HepG2 (cell line): ENCODE data around the gene GADD45G. TPM values are rescaled to one million over a fixed set of nuclear protein-coding genes. Genes with fewer than 3 reads are reported as not detected.

Experiments
- ATAC-seq: fragments of 200-7000 bp; cut with Tn5 transposase; 3 replicates; pipeline ENCODE4 v1.9.1; 2020; ENCODE audit warnings: mild to moderate bottlenecking, moderate library complexity
- BruUV-seq: library from RNA; stranded (reverse); fragments of 400-500 nt; replicated peaks from 2 replicates; lab custom pipeline; 2021; lab: Mats Ljungman, UMichigan
- CTCF ChIA-PET: fragments of 300-600 bp; formaldehyde crosslinking; extraction: SDS; loops from one replicate; lab custom pipeline; 2021; ENCODE audit warnings: low total read pairs, inconsistent platforms, low intra/inter-chr PET ratio; lab: Yijun Ruan, JAX
- POLR2A ChIA-PET: fragments of 350-600 bp; sonication (Branson Sonifier 250); formaldehyde crosslinking; loops from one replicate; lab custom pipeline; 2020; ENCODE audit warnings: antibody characterized with exemption, inconsistent platforms; lab: Yijun Ruan, JAX
- DNase-seq: peaks from one replicate; pipeline ENCODE4 v3.0.0-alpha.2; 2015; ENCODE audit warnings: low spot score
- FAIRE-seq: peaks from 3 replicates; lab custom pipeline; 2011; peaks lifted over from hg19 to GRCh38; lab: Jason Lieb, UNC
- H2AFZ ChIP-seq: one replicate; pipeline ENCODE4 v1.6.1; 2011; ENCODE audit warnings: low read length, inconsistent platforms
- H3K27ac ChIP-seq: fragments of 300-600 bp; 3 replicates; pipeline ENCODE4 v1.8.0; 2011; ENCODE audit warnings: mixed run types, mild to moderate bottlenecking, mixed read lengths, low read length, inconsistent platforms; ENCODE audit not compliant: insufficient read depth; ENCODE audit errors: extremely low read length
- H3K27me3 ChIP-seq, 2 experiments: fragments of 200-600 bp in 1 of 2; 2 replicates in 1 of 2; 3 replicates in 1 of 2; pipeline versions ENCODE4 v1.6.0 to v1.8.0; 2011; ENCODE audit warnings: low read length in 2 of 2, mild to moderate bottlenecking in 2 of 2, moderate library complexity in 2 of 2, inconsistent platforms in 1 of 2; ENCODE audit not compliant: insufficient read depth in 2 of 2, control insufficient read depth in 1 of 2
- H3K36me3 ChIP-seq, 2 experiments: fragments of 200-600 bp in 1 of 2; replicated peaks in 1 of 2; 2 replicates in 1 of 2; 3 replicates in 1 of 2; pipeline versions ENCODE4 v1.5.1 to v1.8.0; 2011; ENCODE audit warnings: low read length in 2 of 2, inconsistent platforms in 1 of 2; ENCODE audit not compliant: insufficient read depth in 2 of 2, control insufficient read depth in 1 of 2
- H3K4me1 ChIP-seq: 2 replicates; pipeline ENCODE4 v1.5.1; 2012; ENCODE audit warnings: low read length, inconsistent platforms; ENCODE audit not compliant: insufficient read depth
- H3K4me2 ChIP-seq: 2 replicates; pipeline ENCODE4 v1.6.0; 2011; ENCODE audit warnings: low read depth, low read length, inconsistent platforms
- H3K4me3 ChIP-seq, 3 experiments: fragments of 200-600 bp in 1 of 3; sonication (generic), shearing (Covaris generic) in 1 of 3; replicated peaks in 1 of 3; 2 replicates each; pipeline ENCODE4 v1.5.1; 2011 to 2016; ENCODE audit warnings: low read length in 3 of 3, inconsistent platforms in 2 of 3, low read depth in 2 of 3, mild to moderate bottlenecking in 2 of 3, control low read depth in 1 of 3, mixed read lengths in 1 of 3; ENCODE audit not compliant: insufficient read depth in 1 of 3
- H3K79me2 ChIP-seq: one replicate; pipeline ENCODE4 v1.6.1; 2011; ENCODE audit warnings: low read length, inconsistent platforms; ENCODE audit not compliant: insufficient read depth
- H3K9ac ChIP-seq: 2 replicates; pipeline ENCODE4 v1.6.0; 2011; ENCODE audit warnings: mild to moderate bottlenecking, low read depth, low read length, inconsistent platforms; ENCODE audit not compliant: insufficient read depth
- H3K9me3 ChIP-seq: 2 replicates; pipeline ENCODE4 v1.5.1; 2012; ENCODE audit warnings: mild to moderate bottlenecking, low read length
- H4K20me1 ChIP-seq: 2 replicates; pipeline ENCODE4 v1.6.0; 2011; ENCODE audit warnings: inconsistent platforms, mild to moderate bottlenecking, low read length, moderate library complexity; ENCODE audit not compliant: insufficient read depth
- AHR ChIP-seq: IDR thresholded peaks from 2 replicates; pipeline ENCODE4 v1.6.1; 2018; ENCODE audit warnings: missing genetic modification reagents, missing compliant biosample characterization
- CCAR2 ChIP-seq: fragments of 200-400 bp; formaldehyde crosslinking; optimal IDR thresholded peaks from 2 replicates; pipeline ENCODE3; 2018; ENCODE audit warnings: low read depth, mild to moderate bottlenecking, low read length, moderate library complexity
- DNMT1 ChIP-seq: sonication (generic); formaldehyde crosslinking; IDR thresholded peaks from 2 replicates; pipeline ENCODE4 v1.5.1; 2020; ENCODE audit warnings: mild to moderate bottlenecking, missing genetic modification reagents
- NFIC ChIP-seq: IDR thresholded peaks from 2 replicates; pipeline ENCODE4 v1.6.1; 2012; ENCODE audit warnings: mild to moderate bottlenecking, low read length, inconsistent platforms
- ONECUT2 ChIP-seq: sonication (generic); formaldehyde crosslinking; IDR thresholded peaks from 2 replicates; pipeline ENCODE4 v1.4.0; 2020; ENCODE audit warnings: missing genetic modification reagents
- RFX3 ChIP-seq: IDR thresholded peaks from 2 replicates; pipeline ENCODE4 v1.6.1; 2016; ENCODE audit warnings: missing biosample characterization, missing genetic modification reagents
- SIN3B ChIP-seq: fragments of 150-350 bp; IDR thresholded peaks from 2 replicates; pipeline ENCODE4 v1.6.1; 2014; ENCODE audit warnings: low read length
- SNAI1 ChIP-seq: sonication (generic); formaldehyde crosslinking; IDR thresholded peaks from 2 replicates; pipeline ENCODE4 v1.5.0; 2020; ENCODE audit warnings: mild to moderate bottlenecking, missing genetic modification reagents, borderline replicate concordance
- SP2 ChIP-seq: sonication (generic); formaldehyde crosslinking; IDR thresholded peaks from 2 replicates; pipeline ENCODE4 v1.5.1; 2020; ENCODE audit warnings: mild to moderate bottlenecking, missing genetic modification reagents
- ZNF20 ChIP-seq: sonication (generic); formaldehyde crosslinking; IDR thresholded peaks from 2 replicates; pipeline ENCODE4 v1.4.0; 2020; ENCODE audit warnings: mild to moderate bottlenecking, moderate library complexity, missing genetic modification reagents
- ZNF256 ChIP-seq: sonication (generic); formaldehyde crosslinking; conservative IDR thresholded peaks from 2 replicates; pipeline ENCODE4 v1.4.0; 2020; ENCODE audit warnings: missing genetic modification reagents
- ZNF33A ChIP-seq: sonication (generic); formaldehyde crosslinking; IDR thresholded peaks from 2 replicates; pipeline ENCODE4 v1.5.1; 2020; ENCODE audit warnings: missing genetic modification reagents, mild to moderate bottlenecking, moderate library complexity, borderline replicate concordance
- ZNF746 ChIP-seq: sonication (generic); formaldehyde crosslinking; IDR thresholded peaks from 2 replicates; pipeline ENCODE4 v1.8.0; 2022; ENCODE audit warnings: mild to moderate bottlenecking, missing genetic modification reagents
- ZNF766 ChIP-seq: sonication (generic); formaldehyde crosslinking; IDR thresholded peaks from 2 replicates; pipeline ENCODE4 v1.5.0; 2020; ENCODE audit warnings: missing genetic modification reagents, borderline replicate concordance
- WGBS: methylation state at CpG from one replicate; pipeline ENCODE4 v1.1.6; 2017; ENCODE audit warnings: low lambda C conversion rate; 5-methylcytosine and 5-hydroxymethylcytosine counted together
- in situ Hi-C: cut with HindIII; loops from 2 replicates; pipeline ENCODE4 v1.10.0; 2017; ENCODE audit warnings: low pct_unique_long_range_greater_than_20kb; ENCODE audit not compliant: extremely low pct_ligation_motif_present
- intact Hi-C: fragments of 100-400 bp; cut with micrococcal nuclease; formaldehyde crosslinking; loops from one replicate; pipeline ENCODE4 v1.10.0; 2022; ENCODE audit not compliant: unreplicated experiment
- polyA plus RNA-seq, 8 experiments: library from polyadenylated mRNA; depleted of rRNA in 3 of 8; stranded (reverse) in 7 of 8; unstranded in 1 of 8; fragments of >200 nt; fragmentation: Illumina TruSeq in 4 of 8; extraction: Trizol in 4 of 8; gene quantifications; 2 replicates each; pipeline versions ENCODE4 v1.2.1 to v1.2.3, GENCODE V29; 2011 to 2016; ENCODE audit warnings: low read depth in 4 of 8, missing spikeins in 1 of 8, mixed read lengths in 1 of 8; ENCODE audit not compliant: insufficient read depth in 1 of 8
- total RNA-seq, 5 experiments: library from RNA; depleted of rRNA; stranded (reverse); fragments of >200 nt; fragmentation: Illumina TruSeq; extraction: Trizol; gene quantifications; 2 replicates each; pipeline ENCODE4 v1.2.3, GENCODE V29; 2016; ENCODE audit warnings: low read depth in 1 of 5
- TF ChIP-seq, protein P1 (sequence below): sonication (generic); formaldehyde crosslinking; IDR thresholded peaks from 2 replicates; pipeline ENCODE4 v1.4.0; 2020; ENCODE audit warnings: missing genetic modification reagents
- TF ChIP-seq, protein P2 (sequence below): sonication (generic); formaldehyde crosslinking; IDR thresholded peaks from 2 replicates; pipeline ENCODE4 v1.9.0; 2022; ENCODE audit warnings: low read depth, missing genetic modification reagents

The GADD45G gene
- total and polyA plus RNA-seq, 2 of the 13 experiments (the other 11 are each of a cell fraction or from before 2014, with no cell fraction given) = not detected

DNA sequence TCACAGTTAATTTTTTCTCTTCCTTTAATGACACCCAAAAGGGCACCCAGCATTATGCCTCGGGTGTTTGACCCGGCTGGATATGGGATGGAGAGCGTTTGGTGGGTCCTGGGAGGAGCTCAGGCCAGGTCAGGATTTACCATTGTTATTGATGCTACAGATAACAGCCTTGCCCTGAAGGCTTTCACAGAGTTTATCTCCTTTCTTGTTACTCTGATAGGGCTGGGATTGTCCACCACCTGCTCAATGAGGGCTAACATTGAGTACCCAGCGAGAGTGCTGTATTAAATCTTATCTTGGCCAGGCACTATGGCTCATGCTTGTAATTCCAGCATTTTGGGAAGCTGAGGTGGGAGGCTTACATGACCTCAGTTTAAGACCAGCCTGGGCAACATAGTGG is 37.2 kb downstream of the GADD45G start:
- Histone ChIP-seq H3K4me1 (peaks cover 1% of the 10 kb centered on the region; the same call in 1 of the 2 replicates), H3K27me3 (peaks cover 3 to 21% of the 10 kb centered on the region in 2 experiments; a peak in 3 of 5 replicates), H3K9me3 (no peaks in the 10 kb centered on the region), H3K4me3 (no peak overlapping the region), H3K4me2 (no peak overlapping the region), H3K79me2 (no peaks in the 10 kb centered on the region), H4K20me1 (no peaks in the 10 kb centered on the region), H2AFZ (no peak overlapping the region), H3K27ac (no peak overlapping the region), H3K36me3 (no peaks in the 10 kb centered on the region), H3K9ac (no peak overlapping the region)
- TF ChIP-seq DNMT1 = no peak
- TF ChIP-seq AHR (CRISPR knock-in tag) = no peak
- TF ChIP-seq SNAI1 (CRISPR knock-in tag) = no peak
- no TSS peak for BruUV-seq
- 26% methylated on average over 4 of the region's 4 CpGs for WGBS
- in situ Hi-C loops = no loop called here
- no peak for ATAC-seq
- intact Hi-C loops = no loop called here
- FAIRE-seq = no peak
- DNase-seq = no peak
- POLR2A ChIA-PET = no interaction called here
- CTCF ChIA-PET = no interaction called here

DNA sequence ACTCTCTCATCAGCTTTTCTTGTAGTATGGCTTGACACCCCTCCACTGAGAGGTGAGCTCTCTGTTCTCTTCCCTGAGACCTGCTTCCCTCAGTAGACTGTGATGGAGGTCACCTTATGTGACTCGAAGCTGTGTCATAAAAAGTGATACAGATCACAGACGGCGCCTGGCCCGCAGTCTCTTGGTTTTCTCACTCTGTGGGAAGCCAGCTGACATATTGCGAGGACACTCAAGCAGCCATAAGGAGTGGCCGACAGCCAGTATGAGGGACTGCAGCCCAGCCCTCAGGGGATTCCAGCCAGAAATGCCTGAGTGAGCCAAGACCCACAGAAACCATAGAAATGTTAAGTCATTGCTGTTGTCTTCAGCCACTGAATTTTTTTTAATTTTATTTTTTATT is 38.0 kb downstream of the GADD45G start:
- peaks cover 9% of the 10 kb centered on the region for H3K4me1 ChIP-seq
- in situ Hi-C loops = no loop called here
- no peak for TF ChIP-seq SP2
- TF ChIP-seq SIN3B = no peak
- no peak for TF ChIP-seq CCAR2
- TF ChIP-seq RFX3 (CRISPR knock-in tag) = no peak
- no peak for TF ChIP-seq ONECUT2 (CRISPR knock-in tag)
- TF ChIP-seq ZNF256 = no peak
- TF ChIP-seq ZNF766 (CRISPR knock-in tag) = no peak
- no peak for TF ChIP-seq NFIC
- no peak for TF ChIP-seq SNAI1 (CRISPR knock-in tag)
- no peak for TF ChIP-seq ZNF33A (CRISPR knock-in tag)
- TF ChIP-seq, protein P1, sequence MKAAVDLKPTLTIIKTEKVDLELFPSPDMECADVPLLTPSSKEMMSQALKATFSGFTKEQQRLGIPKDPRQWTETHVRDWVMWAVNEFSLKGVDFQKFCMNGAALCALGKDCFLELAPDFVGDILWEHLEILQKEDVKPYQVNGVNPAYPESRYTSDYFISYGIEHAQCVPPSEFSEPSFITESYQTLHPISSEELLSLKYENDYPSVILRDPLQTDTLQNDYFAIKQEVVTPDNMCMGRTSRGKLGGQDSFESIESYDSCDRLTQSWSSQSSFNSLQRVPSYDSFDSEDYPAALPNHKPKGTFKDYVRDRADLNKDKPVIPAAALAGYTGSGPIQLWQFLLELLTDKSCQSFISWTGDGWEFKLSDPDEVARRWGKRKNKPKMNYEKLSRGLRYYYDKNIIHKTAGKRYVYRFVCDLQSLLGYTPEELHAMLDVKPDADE (CRISPR knock-in tag) = no peak
- TF ChIP-seq, protein P2, sequence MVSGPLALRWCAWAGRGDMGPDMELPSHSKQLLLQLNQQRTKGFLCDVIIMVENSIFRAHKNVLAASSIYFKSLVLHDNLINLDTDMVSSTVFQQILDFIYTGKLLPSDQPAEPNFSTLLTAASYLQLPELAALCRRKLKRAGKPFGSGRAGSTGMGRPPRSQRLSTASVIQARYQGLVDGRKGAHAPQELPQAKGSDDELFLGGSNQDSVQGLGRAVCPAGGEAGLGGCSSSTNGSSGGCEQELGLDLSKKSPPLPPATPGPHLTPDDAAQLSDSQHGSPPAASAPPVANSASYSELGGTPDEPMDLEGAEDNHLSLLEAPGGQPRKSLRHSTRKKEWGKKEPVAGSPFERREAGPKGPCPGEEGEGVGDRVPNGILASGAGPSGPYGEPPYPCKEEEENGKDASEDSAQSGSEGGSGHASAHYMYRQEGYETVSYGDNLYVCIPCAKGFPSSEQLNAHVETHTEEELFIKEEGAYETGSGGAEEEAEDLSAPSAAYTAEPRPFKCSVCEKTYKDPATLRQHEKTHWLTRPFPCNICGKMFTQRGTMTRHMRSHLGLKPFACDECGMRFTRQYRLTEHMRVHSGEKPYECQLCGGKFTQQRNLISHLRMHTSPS (CRISPR knock-in tag) = no peak
- TF ChIP-seq ZNF746 (CRISPR knock-in tag) = no peak
- no peak for TF ChIP-seq ZNF20 (CRISPR knock-in tag)
- DNase-seq (no peak), ATAC-seq (no peak), FAIRE-seq (no peak)
- 67% methylated on average over 6 of the region's 6 CpGs for WGBS
- no peak overlapping the region for H3K27ac ChIP-seq
- no peak overlapping the region for H3K4me2 ChIP-seq
- H3K36me3 ChIP-seq = no peaks in the 10 kb centered on the region
- H2AFZ ChIP-seq = no peak overlapping the region
- peaks cover 3 to 21% of the 10 kb centered on the region in 2 experiments; a peak in 3 of 5 replicates for H3K27me3 ChIP-seq
- ChIA-PET CTCF (no interaction called here), POLR2A (no interaction called here)
- no peaks in the 10 kb centered on the region for H3K9me3 ChIP-seq
- no TSS peak for BruUV-seq
- no peaks in the 10 kb centered on the region for H3K79me2 ChIP-seq
- H3K9ac ChIP-seq = no peak overlapping the region
- intact Hi-C loops = no loop called here
- H4K20me1 ChIP-seq = no peaks in the 10 kb centered on the region
- no peak overlapping the region for H3K4me3 ChIP-seq
